ENCODE measurements around the gene FAM174C.
"Not testable (repeated sequence)": the region's sequence is repeated elsewhere in the genome, so short reads cannot be mapped to it uniquely, and the experiment has no call there.

FAM174C gene

DNA sequence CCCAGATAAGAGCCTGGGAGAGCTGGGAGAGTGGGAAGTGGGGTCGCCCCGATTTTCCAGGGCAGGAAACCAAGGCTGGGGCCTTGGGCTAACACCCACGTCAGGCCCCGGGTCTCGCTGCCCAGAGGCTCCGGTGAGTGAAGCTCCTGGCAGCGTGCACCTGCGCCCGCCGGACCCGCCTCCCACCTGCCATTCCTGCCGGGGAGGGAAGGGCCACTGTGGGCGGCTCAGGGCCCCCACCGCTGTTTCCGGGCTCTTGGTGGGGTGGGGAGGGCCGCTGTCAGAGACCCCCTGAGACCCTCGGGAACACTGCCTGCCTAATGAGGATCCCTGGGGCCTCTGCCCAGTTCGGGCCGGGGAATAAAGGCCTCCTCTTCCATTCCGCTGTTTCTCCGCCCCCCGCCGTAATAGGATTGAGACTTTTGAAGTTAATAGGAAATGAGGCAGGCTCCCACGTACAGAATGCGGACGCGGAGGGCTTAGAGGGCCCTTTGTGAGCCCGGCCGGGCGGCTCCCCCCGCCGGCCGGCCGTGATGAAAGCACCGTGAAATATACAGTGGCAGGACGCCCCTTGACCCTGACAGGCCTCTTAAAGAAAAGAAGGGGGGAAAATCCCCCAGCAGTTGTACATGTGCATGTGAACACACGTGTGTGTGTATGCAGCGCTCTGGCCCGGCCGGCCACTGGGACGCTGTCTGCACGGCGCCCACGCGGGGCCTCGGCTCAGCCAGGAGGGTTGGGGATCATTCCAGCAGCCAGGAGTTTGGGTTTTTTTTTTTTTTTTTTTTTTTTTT is 43.5 kb downstream of the FAM174C start:
- TF ChIP-seq, protein P1, sequence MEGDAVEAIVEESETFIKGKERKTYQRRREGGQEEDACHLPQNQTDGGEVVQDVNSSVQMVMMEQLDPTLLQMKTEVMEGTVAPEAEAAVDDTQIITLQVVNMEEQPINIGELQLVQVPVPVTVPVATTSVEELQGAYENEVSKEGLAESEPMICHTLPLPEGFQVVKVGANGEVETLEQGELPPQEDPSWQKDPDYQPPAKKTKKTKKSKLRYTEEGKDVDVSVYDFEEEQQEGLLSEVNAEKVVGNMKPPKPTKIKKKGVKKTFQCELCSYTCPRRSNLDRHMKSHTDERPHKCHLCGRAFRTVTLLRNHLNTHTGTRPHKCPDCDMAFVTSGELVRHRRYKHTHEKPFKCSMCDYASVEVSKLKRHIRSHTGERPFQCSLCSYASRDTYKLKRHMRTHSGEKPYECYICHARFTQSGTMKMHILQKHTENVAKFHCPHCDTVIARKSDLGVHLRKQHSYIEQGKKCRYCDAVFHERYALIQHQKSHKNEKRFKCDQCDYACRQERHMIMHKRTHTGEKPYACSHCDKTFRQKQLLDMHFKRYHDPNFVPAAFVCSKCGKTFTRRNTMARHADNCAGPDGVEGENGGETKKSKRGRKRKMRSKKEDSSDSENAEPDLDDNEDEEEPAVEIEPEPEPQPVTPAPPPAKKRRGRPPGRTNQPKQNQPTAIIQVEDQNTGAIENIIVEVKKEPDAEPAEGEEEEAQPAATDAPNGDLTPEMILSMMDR (IDR thresholded peaks at IDR 0.05; ENCODE audit: low read depth, low read length, missing control alignments) = no peak

DNA sequence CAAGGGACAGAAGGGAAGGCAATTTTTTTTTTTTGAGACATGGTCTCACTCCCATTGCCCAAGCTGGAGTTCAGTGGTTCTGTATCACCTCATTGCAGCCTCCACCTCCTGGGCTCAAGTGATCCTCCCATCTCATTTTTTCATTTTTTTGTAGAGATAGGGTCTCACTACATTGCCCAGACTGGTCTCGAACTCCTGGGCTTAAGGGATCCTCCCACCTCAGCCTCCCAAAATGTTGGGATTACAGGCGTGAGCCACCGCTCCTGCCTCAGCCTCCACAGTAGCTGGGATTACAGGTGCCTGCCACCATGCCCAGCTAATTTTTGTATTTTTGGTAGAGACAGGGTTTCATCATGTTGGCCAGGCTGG is 44.9 kb downstream of the FAM174C start:
- not testable (repeated sequence) for H3K4me3 ChIP-seq (ENCODE audit: low read depth, low read length)

More for the DNA sequence above, 43.5 kb downstream of the FAM174C start:
- no peak overlapping the region for H3K4me3 ChIP-seq (ENCODE audit: low read depth, low read length)
- no peak for DNase-seq (ENCODE audit: low read depth)

DNA sequence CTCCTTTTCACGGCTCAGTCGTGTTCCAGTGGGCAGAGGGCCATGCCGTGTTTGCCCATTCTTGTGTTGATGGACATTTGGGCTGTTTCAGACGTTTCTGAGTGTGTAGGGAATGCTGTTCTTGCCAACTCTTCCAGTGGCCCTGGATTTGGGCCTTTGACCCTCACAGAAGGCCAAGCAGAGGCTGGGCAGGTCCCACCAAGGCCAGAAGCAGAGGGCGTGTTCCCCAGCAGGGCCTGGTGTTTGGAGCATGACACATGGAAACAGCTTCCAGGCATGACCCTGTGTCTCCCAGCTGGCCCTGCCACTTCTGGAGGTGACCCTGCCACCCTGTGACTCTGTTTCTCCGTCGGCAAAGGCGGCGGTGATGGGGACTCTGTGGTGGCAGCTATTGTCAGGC is 46.2 kb downstream of the FAM174C start:
- no peak overlapping the region for H3K4me3 ChIP-seq (ENCODE audit: low read depth, low read length)
- no peak for DNase-seq (ENCODE audit: low read depth)
- TF ChIP-seq, protein P1 (IDR thresholded peaks at IDR 0.05; ENCODE audit: low read depth, low read length, missing control alignments) = no peak

More for the DNA sequence above, 44.9 kb downstream of the FAM174C start:
- DNase-seq (ENCODE audit: low read depth) = not testable (repeated sequence)

DNA sequence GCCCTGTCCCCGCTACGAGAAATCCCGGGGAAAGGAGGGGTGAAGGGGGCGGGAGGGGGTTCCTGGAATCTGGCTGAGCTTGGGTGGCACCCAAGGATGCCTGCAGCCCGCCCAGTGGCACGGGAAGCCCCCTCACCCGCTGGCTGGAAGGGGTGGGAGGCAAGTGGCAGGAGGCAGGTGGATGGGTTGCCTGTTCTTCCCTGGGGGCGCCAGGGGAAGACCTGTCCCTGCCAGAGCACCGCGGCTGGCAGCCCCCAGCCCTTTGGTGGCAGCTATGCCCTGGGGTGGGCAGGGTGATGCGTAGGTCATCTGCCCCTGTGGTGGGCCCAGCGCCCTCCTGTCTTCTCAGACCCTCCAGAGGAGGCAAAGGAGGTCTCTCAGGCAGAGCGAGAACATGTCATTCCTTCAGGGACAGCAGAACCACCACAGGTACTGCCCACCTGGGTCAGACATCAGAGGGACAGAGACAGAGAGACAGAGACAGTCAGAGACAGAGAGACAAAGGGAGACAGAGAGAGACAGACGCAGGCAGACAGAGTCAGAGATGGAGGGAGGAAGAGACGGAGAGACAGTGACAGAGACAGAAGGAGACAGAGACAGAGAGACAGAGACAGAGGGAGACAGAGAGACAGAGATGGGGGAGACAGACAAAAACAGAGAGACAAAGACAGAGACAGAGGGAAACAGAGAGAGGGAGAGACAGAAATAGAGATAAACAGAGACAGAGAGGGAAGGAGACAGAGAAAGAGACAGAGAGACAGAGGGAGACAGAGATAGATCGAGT is 47.1 kb downstream of the FAM174C start:
- TF ChIP-seq, protein P1 (IDR thresholded peaks at IDR 0.05; ENCODE audit: low read depth, low read length, missing control alignments) = no peak
- no peak for DNase-seq (ENCODE audit: low read depth)
- H3K4me3 ChIP-seq (ENCODE audit: low read depth, low read length) = no peak overlapping the region

DNA sequence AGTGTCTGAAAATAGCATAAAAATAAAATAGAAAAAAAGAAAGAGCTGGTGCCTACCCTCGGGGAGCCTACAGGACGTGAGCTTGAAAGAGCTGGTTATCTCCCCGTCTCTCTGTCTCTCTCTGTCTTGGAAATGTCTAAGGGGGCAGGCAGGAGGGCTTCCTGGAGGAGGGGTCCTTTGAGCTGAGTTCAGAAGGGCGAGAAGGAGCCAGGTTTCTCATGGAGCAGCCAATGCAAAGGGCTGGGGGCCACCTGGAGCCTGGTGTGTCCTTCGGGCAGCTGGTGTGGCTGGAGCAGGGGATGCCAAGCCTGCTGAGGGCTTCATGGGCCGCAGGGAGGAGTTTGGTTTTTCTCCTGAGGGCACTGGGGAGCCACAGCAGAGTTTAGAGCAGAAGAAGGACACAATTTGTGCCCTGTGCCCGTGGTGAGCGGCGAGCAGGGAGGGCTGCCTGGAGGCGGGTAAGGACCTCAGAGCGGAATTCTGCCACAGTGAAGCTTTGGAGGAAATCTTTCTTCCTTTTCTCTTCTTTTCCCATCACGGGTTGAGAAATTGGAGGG is 49.0 kb downstream of the FAM174C start:
- TF ChIP-seq, protein P1 (IDR thresholded peaks at IDR 0.05; ENCODE audit: low read depth, low read length, missing control alignments) = no peak
- DNase-seq (ENCODE audit: low read depth) = no peak
- H3K4me3 ChIP-seq (ENCODE audit: low read depth, low read length) = no peak overlapping the region

DNA sequence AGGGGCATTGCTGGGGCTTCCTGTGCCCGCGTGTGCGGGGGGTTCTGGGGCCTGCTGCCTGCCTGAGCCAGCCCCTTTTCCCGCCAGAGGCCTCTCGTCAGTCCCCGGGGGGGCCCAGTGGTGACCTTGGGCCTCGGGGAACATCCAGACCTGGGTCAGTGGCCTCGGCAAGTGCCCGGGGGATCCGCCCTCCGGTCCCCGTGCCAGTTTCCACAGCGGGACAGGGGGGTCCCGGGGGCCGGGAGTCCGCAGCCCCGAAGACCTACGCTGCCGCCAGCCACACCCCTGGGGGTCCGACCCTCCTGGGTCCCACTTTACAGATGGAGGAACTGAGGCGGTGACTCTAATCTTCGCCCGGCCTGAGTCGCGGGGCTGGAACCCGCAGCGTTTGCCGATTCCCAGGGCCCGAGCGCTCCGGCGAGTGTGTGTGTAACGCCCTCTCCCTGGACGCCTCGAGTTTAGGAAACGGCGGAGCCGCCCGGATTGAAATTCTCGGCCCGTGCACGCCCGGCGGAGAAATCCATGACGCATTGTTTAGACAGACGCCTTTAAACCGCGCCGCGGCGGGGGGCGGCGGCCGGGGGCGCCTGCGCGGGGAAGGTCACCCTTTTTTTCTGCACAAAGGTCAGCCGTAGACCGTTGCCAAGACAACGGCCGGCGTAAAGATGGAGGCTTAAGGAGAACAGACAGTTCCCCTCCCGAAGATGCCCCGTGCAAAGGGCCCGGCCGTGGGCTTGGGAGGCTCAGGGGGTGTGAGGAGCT is 49.7 kb downstream of the FAM174C start:
- TF ChIP-seq, protein P1 (IDR thresholded peaks at IDR 0.05; ENCODE audit: low read depth, low read length, missing control alignments) = no peak
- DNase-seq (ENCODE audit: low read depth) = no peak
- H3K4me3 ChIP-seq (ENCODE audit: low read depth, low read length) = no peak overlapping the region

Data from GM12864 (cell line).